Cerebellar cortex (tissue), 1 donor: ENCODE results near the gene TUBA1A.
"Not testable (repeated sequence)": the region's sequence is repeated elsewhere in the genome, so short reads cannot be mapped to it uniquely, and the experiment has no call there.

Experiments used
- DNase-seq: peaks from one replicate; pipeline ENCODE4 v3.0.0-alpha.2; 2015; ENCODE audit warnings: low spot score

The TUBA1A gene

GRCh38 chr12:49188916-49189367, at the start of gene TUBA1A:
Gene TUBA1A, minus strand, starts transcription at chr12:49189080. Its CDS starts 101 bp downstream, at chr12:49188979.
- DNase-seq, result peak; percentile 100

GRCh38 chr12:49236423-49236822, 47.5 kb upstream of the TUBA1A start:
- DNase-seq, result no peak

GRCh38 chr12:49233842-49234526, 45.1 kb upstream of the TUBA1A start:
- DNase-seq, result peak; percentile 89

- peak; percentile 58 for DNase-seq
Observed at GRCh38 chr12:49232940-49233841, 44.3 kb upstream of the TUBA1A start.

GRCh38 chr12:49231878-49232655, 43.2 kb upstream of the TUBA1A start:
- DNase-seq, result peak; percentile 63

GRCh38 chr12:49230805-49231194, 41.9 kb upstream of the TUBA1A start:
- no peak for DNase-seq

- peak; percentile 53 for DNase-seq
Observed at GRCh38 chr12:49230176-49230804, 41.4 kb upstream of the TUBA1A start.

GRCh38 chr12:49228653-49229052, 39.8 kb upstream of the TUBA1A start:
- peak; percentile 40 for DNase-seq

GRCh38 chr12:49227713-49228112, 38.8 kb upstream of the TUBA1A start:
- DNase-seq, result peak; percentile 88

- no peak for DNase-seq
Observed at GRCh38 chr12:49225576-49226166, 36.8 kb upstream of the TUBA1A start.

- DNase-seq, result no peak
Observed at GRCh38 chr12:49223590-49224369, 34.9 kb upstream of the TUBA1A start.

GRCh38 chr12:49223122-49223521, 34.2 kb upstream of the TUBA1A start:
- no peak for DNase-seq

GRCh38 chr12:49220972-49221371, 32.1 kb upstream of the TUBA1A start:
- no peak for DNase-seq

GRCh38 chr12:49219417-49220026, 30.6 kb upstream of the TUBA1A start:
- no peak for DNase-seq

GRCh38 chr12:49212572-49212971, 23.7 kb upstream of the TUBA1A start:
- no peak for DNase-seq

- not testable (repeated sequence) for DNase-seq
Observed at GRCh38 chr12:49210703-49211102, 21.8 kb upstream of the TUBA1A start.

- no peak for DNase-seq
Observed at GRCh38 chr12:49208676-49209075, 19.8 kb upstream of the TUBA1A start.

GRCh38 chr12:49208146-49208545, 19.3 kb upstream of the TUBA1A start:
- peak; percentile 83 for DNase-seq

GRCh38 chr12:49206389-49206788, 17.5 kb upstream of the TUBA1A start:
- no peak for DNase-seq
